ENCODE measurements around the gene DEAF1.
"Not testable (repeated sequence)": the region's sequence is repeated elsewhere in the genome, so short reads cannot be mapped to it uniquely, and the experiment has no call there.

DEAF1 gene

GRCh38 chr11:679271-680207, 15.5 kb downstream of the DEAF1 start:
- DNase-seq = no peak

DNA sequence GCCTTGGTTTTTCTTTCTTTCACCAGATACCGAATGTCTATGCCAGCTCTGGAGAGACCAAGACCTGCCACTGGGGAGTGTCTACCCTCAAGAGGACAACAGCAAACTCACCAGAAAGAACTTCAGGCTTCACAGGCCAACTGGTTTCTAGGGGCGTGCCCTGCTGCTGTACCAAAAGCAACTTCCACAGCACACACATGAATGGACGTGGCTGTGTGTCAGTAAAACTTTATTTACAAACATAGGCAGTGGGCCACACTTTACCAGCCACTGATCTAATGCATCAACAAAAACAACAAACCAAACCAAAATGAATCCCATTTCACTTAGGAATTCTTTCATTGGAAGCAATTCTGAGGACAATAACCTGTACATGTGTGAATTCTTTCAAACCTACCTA, 16.7 kb downstream of the DEAF1 start:
- DNase-seq = no peak

DNA sequence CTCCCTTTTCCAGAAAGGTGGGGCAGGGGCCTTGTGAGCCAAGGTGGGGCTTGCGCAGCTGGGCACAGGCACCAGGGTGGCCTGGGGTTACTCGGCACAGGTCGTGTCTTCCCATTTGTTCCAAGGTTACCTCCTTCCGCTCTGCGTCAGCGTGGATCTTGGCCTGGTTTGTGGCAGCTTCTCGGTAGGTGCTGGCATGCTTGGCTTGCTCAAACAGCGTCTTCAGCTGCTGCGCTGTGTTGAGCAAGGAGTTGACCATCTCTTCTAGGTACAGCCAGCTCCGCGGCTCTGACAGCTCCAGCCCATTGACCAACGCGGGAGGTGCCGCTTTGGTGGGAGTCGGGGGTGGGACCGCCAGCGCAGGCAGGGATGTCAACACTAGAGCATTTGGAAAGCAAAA, 20.6 kb downstream of the DEAF1 start:
- no peak for DNase-seq

- no peak for DNase-seq
Measured at GRCh38 chr11:673866-674265, 21.2 kb downstream of the DEAF1 start.

DNA sequence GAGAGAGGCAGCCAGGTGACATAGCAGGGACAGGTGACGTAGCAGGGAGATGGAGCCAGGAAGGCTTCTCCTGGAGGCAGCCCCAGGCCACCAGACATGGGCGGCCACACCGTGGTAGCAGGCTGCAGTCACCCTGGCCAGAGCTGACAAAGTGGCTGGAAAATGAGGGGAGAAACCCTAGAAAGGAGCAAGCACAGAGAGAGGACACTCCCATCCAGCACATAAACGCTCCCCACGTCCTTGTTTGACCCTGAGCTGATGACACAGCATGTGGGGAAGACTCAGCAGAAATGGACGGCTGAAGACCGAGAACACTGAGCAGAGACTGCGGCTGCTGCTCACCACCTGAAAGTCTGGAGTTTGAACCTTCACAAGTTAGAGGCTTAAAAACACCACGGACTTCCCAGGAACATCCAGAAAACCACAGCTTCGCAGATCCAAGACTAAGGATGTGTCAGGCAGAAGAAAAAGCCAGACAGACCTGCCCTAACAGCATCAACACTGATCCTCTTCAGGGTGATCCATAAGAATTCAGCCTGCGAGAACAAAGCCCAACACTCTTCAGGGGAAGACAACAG, 29.2 kb downstream of the DEAF1 start:
- no peak for DNase-seq

- DNase-seq = no peak
Measured at GRCh38 chr11:665062-665703, 29.8 kb downstream of the DEAF1 start.

DNA sequence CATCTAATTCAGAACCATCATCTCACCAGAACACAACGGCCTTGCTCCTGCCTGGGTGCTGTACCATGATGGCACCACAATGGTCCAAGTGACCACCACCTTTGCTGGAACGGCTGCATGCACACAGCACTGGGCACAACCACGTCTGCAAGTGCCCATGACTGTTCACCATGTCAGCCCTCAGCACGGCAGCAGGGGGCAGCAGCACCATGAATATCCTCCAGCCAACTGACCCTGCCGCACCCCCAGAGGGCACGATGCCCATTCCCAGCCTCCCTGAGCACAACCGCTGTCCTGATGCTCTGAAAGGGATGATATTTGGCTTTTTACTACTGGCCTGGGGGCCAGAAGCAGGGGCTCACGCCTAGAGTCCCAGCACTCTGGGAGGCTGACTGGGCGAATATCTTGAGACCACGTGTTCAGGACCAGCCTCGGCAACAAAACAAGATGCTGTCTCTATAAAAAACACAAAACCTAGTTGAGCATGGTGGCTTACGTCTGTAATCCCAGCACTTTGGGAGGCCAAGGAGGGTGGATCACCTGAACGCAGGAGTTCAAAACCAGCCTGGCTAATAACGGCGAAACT, 32.2 kb downstream of the DEAF1 start:
- DNase-seq = peak; percentile 40

- no peak for DNase-seq
Measured at GRCh38 chr11:660681-661444, 34.2 kb downstream of the DEAF1 start.

DNA sequence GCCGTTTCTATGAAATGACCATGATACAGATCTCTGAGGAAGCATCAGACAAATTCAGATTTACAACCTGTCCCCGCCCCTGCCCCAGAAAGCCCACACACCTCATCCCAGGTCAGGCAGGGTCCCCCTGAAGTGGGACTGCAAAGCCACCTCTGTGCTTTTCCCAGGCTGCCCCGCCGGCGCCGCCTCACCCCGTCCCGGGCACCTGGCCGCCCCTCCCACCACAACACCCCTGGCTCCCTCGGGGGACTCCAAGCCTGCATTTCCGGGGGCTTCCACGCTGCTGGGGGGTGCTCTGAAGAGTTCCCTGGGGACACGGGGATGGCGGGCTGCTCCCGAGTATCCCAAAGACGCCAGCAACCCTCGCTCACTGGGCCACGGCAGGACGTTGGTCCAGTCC, 34.7 kb downstream of the DEAF1 start:
- no peak for DNase-seq

- no peak for DNase-seq
Measured at GRCh38 chr11:659532-660085, 35.4 kb downstream of the DEAF1 start.

DNA sequence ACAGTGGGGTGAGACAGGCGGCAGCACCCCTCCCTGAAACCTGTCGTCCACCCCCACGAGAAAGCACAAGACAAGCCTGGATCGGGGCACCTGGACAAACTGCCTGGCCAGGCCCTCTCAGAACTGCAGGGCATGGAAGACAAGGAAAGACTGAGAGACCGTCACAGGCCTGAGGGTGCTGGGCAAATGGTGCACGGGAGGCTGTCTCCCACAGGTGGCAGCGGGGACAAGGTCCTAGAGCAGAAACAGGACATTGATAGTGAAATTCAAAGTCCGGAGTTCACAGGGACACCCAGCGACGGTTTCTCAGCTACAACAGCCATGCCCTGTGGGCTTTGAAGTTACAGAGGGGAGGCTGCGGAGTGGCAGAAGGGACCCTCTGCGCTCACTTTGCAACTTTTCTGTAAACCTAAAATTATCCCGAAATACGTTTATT, 37.3 kb downstream of the DEAF1 start:
- DNase-seq = no peak

DNA sequence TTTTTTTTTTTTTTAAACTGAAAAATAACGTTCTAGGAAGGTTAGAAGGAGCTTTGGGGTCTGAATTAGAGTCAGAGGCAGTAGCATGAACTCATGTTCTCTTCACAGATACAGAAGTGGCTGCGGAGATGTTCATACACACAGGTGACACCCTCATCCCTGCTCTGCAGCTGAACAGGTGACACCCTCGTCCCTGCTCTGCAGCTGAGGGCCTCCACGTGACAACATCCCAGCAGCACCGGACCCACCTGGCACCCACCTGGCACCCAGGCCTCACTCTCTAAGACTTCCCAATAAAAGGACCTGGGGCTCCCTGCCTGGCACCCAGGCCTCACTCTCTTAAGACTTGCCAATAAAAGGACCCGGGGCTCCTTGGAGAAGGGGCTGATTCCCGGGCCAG, 38.2 kb downstream of the DEAF1 start:
- no peak for DNase-seq

- no peak for DNase-seq
Measured at GRCh38 chr11:656426-656825, 38.6 kb downstream of the DEAF1 start.

DNA sequence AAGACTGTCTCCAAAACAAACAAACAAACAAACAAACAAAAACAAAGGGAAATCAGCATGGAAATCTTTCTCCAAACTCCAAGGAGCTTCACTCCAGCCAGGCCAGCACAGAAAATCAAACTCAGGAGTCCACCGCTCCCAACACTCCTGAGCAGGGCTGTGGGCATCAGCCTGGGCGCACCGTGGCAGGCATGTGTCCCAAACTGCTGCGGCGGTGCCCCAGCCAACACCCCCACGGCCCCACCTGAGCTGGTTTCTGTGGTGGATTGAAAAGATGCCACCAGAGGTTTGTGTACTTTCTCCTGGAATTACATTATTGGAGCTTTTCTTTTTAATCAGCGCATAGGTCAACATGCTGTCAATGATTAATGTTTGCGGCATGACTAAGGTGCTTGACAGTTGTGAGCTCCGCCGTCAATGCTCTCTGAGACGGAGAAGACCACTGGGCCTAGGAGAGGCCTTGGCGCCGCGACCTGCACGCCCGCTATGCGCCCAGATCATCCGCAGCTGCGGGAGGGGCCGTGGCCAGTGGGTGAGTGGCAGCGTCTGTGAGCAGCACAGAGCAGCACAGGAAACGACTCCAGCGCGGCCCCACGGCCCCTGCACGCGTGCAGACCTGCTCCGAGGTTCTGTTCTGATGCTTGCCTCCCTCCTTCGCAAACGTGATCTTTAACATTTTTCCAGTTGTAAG, 39.8 kb downstream of the DEAF1 start:
- no peak for DNase-seq

DNA sequence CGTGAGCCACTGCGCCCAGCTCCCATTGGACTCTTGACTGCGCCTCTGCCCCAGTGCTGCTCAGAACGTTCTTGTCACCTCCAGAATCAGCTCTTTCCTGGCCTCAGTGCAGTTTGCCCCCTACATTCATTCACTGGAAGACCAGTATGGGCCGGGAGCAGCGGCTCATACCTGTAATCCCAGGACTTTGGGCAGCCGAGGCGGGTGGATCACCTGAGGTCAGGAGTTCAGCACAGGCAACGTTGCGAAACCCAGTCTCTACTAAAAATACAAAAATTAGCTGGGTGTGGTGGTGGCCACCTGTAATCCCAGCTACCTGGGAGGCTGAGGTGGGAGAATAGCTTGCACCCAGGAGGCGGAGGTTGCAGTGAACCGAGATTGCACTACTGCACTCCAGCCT, 40.6 kb downstream of the DEAF1 start:
- DNase-seq = not testable (repeated sequence)

DNA sequence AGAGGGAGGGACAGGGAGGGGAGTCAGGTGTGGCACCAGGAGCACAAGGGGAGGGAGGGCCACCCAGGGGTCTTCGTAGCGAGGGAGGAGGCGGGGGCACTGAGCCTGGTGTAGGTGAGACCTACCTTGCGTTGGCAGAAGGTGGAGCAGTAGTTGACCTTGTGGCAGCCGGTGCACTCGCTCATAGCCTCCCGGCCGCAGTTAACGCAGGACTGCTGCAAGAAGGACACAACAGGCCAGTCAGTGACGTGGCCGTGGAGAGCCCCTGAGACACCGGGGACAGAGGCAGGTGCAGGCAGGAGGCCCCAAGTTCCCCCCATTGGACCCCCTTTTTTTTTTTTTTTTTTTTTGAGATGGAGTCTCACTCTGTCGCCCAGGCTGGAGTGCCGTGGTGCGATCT, 41.2 kb downstream of the DEAF1 start:
- no peak for DNase-seq

DNA sequence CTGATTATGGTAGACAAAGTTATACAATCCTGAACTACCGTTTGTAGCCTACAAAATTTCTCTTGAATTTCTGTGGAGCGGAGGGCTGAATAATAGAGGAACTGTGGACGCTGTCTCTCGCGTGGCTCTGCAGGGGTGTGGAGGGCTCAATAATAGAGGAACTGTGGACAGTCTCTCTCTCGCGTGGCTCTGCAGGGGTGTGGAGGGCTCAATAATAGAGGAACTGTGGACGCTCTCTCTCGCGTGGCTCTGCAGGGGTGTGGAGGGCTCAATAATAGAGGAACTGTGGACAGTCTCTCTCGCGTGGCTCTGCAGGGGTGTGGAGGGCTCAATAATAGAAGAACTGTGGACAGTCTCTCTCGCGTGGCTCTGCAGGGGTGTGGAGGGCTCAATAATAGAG, 41.9 kb downstream of the DEAF1 start:
- DNase-seq = not testable (repeated sequence)

- DNase-seq = no peak
Measured at GRCh38 chr11:650482-650881, 44.5 kb downstream of the DEAF1 start.

DNA sequence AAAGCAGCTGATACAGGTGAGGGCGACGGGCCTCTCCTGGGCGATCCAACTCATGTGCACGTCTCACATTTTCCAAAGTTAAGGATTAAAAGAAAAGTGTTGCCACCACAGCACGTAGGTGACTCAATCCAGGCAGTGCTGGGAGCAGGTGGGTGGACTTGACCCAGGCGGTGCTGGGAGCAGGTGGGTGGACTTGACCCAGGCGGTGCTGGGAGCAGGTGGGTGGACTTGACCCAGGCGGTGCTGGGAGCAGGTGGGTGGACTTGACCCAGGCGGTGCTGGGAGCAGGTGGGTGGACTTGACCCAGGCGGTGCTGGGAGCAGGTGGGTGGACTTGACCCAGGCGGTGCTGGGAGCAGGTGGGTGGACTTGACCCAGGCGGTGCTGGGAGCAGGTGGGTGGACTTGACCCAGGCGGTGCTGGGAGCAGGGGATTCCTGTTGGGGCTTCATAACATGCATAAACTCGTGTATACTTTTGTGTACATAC, 47.3 kb downstream of the DEAF1 start:
- not testable (repeated sequence) for DNase-seq

- DNase-seq = no peak
Measured at GRCh38 chr11:646214-646613, 48.8 kb downstream of the DEAF1 start.

DNA sequence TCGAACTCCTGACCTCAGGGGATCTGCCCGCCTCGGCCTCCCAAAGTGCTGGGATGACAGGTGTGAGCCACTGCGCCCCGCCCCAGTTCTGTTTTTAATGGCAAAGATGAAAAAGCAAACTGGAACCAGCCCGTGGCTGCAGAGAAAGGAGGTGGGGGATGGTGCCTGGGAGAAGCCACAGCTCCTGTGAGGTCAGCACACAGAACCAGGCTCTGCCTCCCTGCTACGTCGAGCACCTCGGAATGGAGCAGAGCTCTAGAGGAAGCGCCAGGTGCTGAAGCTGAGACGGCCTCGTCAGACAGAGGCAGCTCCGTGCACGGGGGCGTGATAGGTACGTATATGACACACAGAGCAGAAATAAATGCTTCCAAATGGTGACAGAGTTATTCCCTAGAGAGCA, 49.5 kb downstream of the DEAF1 start:
- DNase-seq = no peak

Data from activated CD8-positive, alpha-beta memory T cell treated with anti-CD3 and anti-CD28 coated beads, Interleukin-2, amount 50 U/mL, for 4 hours (primary cell).